Measurements from ENCODE around the gene SMNDC1.
"Not testable (repeated sequence)": the region's sequence is repeated elsewhere in the genome, so short reads cannot be mapped to it uniquely, and the experiment has no call there.

SMNDC1 gene

DNA sequence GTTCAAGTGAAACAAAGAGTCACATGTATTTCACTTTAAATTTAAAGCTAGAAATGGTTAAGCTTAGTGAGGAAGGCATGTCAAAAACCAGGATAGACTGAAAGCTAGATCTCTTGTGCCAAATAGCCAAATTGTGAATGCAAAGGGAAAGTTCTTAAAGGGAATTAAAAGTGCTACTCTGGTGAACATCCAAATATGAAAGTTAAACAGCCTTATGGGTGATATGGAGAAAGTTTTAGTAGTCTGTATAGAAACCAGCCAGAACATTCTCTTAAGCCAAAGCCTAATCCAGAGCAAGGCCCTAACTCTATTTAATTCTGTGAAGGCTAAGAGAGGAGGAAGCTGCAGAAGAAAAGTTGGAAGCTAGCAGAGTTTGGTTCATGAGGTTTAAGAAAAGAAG lies 50.3 kb downstream of the SMNDC1 start:
- DNase-seq = no peak

DNA sequence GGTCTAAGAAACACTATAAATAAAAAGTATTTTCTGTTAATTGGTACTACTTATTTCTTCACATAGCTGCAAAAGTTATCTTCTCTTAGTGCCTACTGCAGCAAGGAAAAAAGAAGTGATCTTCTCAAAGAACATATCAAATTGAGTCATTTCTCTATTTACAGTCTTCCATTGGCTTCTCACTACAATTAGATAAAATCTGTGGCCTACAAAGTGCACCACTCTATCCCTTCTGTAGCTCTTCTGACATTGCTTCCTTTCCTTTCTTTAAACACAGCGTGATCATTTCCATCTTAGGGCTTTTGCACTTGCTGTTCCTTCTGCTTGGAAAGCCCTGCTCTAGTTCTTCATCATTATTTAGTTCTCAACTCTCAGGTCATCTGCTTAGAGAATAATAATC lies 52.6 kb downstream of the SMNDC1 start:
- no peak for DNase-seq

GRCh38 chr10:110251392-110251791 lies 53.3 kb downstream of the SMNDC1 start:
- not testable (repeated sequence) for DNase-seq

GRCh38 chr10:110249489-110249888 lies 55.2 kb downstream of the SMNDC1 start:
- DNase-seq = not testable (repeated sequence)

- not testable (repeated sequence) for DNase-seq
Observed at GRCh38 chr10:110247833-110248232, 56.9 kb downstream of the SMNDC1 start.

DNA sequence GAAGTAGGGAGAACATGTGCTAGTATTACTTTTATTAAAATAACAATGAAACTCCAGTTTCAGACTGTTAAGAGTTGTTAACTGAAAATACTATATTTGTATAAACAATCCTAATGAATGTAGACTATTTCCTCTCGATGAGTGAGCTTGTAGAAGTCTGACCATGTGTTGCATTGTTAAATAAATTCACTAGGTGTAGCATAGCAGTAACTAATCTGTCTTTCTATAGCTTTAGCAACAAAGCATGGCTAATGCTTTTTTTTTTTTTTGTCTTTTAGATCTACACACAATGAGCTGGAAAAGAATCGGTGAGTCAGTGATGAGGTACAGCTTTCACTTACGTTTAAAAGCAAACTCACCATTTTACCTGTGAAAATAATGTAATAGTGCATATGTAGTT lies 60.2 kb downstream of the SMNDC1 start:
- DNase-seq = no peak

GRCh38 chr10:110242511-110242910 lies 62.2 kb downstream of the SMNDC1 start:
- no peak for DNase-seq

DNA sequence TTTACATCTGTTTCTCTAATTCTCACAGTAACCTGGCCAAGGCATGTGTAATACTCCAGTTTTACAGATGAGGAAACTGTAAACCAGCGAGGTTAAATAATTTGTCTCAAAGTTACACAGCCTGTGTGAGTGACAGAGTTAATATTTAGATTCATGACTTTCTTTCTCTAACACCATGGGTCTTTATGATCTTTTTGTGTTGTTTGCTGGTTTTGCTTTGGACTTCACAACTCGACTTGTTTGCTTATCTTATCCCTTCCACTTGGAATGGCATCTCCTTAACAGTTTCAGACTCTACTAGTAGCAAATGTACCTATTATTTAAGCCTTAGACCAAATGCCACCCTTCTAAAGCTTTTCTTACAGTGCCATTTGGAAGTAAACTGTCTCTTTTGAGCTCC lies 62.9 kb downstream of the SMNDC1 start:
- no peak for DNase-seq

GRCh38 chr10:110241407-110241806 lies 63.3 kb downstream of the SMNDC1 start:
- no peak for DNase-seq
